PC-3 (cell line): ENCODE measurements around the gene PLXNA2.

Experiments
- CTCF ChIP-seq: fragments of 300-600 bp; sonication (generic); conservative IDR thresholded peaks from 2 replicates; pipeline ENCODE4 v1.5.1; 2017; ENCODE audit warnings: antibody characterized with exemption, low read depth, mild to moderate bottlenecking, low read length
- EZH2phosphoT487 ChIP-seq: fragments of 300-600 bp; sonication (generic); IDR thresholded peaks from 2 replicates; pipeline ENCODE4 v1.6.1; 2018; ENCODE audit warnings: mild to moderate bottlenecking, antibody characterized with exemption, low read length, borderline replicate concordance

GRCh38 chr1:208057056-208057455 lies 187.1 kb downstream of the PLXNA2 start:
- no peak for TF ChIP-seq EZH2phosphoT487
- no peak for TF ChIP-seq CTCF
